ENCODE results near the gene CDKAL1.

The CDKAL1 gene

DNA sequence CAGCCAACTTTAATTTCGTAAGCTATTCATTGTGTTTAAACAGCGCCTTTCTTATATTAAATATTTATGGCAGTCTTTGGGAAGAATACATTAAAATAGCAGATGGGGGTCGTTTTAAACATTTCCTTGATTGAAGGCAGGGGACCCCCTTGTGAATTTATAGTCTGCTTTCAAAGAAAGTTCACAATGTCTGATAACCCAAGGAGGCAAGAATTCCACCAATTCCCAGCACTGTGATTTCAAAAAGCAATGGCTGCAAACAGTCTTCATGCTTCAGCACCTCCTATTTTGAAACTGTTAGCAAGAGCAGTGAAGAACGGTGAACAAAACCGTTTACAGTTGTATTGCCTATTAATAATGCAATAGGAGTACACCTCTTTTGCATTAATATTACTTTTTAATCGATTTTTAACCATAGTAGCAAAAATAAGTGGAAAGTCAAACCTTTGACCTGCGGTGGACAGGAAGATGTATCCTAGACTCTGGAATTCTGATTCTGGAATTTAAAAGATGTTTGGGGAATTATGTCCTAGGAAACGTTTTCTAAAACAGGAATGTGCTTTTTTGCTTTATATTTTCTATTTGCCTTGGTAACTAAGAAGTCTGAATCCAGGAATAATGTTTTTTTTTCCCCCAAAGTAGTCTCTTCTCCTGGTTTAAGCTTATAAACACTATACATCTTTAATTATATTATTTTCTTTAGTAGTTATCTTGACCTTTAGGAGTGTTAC lies 393.0 kb downstream of the CDKAL1 start:
- DNase-seq (ENCODE audit: low spot score) = no peak

GRCh38 chr6:20929283-20929682 lies 395.0 kb downstream of the CDKAL1 start:
- DNase-seq (ENCODE audit: low spot score) = no peak

GRCh38 chr6:20931093-20931492 lies 396.8 kb downstream of the CDKAL1 start:
- no peak for DNase-seq (ENCODE audit: low spot score)

DNA sequence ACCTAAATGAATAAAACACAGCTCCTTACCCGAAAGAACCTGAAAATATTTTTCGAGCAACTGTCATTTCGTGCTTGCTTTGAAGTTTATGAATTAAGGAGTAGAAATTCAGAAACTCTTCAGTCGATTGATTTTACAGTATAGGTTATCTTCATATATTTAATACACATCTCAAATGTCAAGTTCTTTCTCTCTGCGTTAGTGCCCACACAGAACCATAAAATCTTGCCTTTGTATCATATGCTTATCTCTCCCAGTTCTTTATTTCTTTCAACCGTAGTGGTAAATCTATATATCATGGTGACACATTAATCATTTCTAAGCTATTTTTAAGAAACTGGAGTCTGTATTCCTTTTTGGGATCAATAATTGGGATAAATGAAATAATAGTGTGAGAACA lies 397.5 kb downstream of the CDKAL1 start:
- DNase-seq (ENCODE audit: low spot score) = no peak

GRCh38 chr6:20932284-20932683 lies 398.0 kb downstream of the CDKAL1 start:
- DNase-seq (ENCODE audit: low spot score) = no peak

DNA sequence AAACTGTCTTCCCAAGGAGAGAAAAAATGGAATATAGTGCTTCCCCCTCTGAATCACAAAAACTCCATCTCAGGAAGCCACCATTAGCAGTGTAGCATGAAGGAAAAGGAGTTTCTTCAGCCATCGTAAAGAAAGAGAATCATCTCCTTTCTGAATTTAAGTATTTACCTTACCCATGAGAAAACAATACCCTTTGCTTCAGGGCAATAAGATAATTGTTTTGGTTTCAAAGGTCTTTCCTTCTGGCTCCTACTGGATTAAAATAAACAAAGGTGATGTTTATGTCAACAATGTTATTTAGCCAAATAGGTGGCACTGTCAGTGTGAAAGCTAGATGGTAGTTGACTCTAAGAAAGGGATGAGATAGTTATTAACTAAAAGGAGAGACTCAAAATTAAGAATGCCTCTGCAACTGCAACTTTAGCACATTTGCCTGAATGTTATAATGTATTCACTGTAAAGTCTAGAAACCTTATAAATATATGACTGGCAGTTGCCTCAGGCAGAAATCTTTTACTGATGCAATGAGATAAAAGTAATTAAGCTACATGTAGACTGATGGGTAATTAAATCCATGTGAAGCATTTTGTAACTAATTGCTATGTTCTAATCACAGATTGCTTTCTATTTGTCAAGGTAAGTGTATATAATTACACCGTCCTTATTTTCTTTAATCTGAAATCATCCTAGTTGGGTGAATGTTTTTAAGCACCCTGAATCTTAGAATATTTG lies 399.0 kb downstream of the CDKAL1 start:
- DNase-seq (ENCODE audit: low spot score) = no peak

DNA sequence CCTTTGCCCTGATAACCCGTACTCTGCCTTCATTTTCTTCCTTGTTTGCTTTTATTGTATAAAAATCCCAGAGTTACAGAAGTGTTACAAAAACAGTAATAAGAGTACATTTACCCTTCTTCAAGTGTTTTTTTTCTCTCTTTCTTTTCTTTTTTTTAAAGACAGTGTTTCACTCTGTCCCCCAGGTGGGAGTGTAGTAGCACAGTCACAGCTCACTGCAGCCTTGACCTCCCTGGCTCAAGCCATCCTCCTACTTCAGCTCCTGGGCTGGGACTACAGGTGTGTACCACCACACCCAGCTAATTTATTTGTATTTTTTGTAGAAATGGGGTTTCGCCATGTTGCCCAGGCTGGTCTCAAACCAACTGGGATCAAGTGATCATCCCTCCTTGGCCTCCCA lies 402.7 kb downstream of the CDKAL1 start:
- no peak for DNase-seq (ENCODE audit: low spot score)

DNA sequence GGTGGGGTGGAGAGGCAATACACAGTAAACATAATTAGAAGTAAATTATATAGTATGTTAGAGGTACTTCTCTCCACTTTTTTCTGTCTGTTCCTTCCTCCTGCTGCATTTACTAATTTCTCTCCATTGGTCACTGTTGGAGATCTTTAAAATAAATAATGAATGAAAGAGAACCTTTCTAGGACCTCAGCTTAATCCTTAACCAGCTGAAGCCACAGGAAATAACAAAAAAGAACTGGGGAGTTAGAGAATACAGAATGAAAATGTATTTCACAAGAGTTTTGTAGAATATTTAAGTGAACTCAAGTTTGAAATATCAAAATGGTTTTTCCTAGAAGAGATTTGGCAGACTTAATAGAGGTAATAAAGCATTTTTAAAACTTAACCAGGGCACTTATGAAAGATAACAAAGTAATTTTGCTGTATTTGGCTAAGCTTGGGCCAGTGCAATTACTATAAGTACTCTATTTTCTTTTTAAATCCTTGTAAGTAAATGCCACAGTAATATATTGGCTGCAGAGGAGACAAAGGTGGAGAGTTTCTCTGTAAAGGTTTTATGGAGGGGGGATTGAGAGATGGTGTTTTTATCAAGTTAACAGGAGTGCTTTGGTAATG lies 405.0 kb downstream of the CDKAL1 start:
- DNase-seq (ENCODE audit: low spot score) = no peak

DNA sequence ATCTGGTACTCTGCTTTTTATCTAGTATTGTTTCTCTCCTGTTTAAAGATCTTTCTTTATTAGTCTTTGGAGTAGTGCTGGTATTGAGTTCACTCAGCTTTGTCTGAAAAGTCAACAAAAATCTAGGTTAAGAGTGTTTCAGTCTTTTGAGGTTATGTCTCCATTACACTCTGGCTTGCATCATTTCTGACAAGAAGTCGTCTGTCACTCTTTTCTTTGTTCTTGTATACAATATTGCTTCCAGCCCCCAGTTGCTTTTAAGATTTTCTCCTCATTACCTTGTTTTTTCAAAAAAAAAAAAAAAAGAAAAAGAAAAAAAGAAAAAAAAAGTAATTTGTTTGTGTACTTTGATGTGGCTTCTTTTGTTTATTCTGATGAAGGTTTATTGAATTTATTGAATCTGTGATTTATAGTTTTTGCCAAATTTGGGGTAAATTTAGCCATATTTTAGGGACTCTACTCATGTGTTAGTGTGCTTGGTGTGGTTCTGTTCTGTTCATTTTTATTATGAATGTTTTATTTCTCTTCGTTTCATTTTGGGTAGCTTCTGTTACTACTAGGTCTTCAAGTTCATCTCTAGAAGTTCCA lies 408.9 kb downstream of the CDKAL1 start:
- no peak for DNase-seq (ENCODE audit: low spot score)

GRCh38 chr6:20943922-20944321 lies 409.7 kb downstream of the CDKAL1 start:
- DNase-seq (ENCODE audit: low spot score) = no peak

DNA sequence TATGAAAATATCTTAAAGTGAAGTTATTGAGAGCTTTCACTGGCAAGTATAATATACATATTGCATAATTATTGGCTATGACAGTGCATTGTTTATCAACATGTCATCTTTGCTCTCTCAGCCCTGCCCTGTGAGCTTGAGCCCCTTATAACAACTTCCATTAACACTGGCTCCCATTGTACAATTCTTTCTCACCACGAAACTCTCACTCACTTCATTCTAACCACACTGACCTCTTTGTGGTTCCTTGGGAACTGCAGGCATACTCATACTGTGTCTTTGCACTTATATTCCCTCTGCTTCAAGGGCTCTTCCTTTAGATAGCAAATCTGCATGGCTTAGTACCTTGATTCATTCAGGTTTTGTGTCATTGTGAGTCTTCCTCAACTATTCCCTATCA lies 411.8 kb downstream of the CDKAL1 start:
- peak; percentile 58 for DNase-seq (ENCODE audit: low spot score)

GRCh38 chr6:20946890-20947289 lies 412.6 kb downstream of the CDKAL1 start:
- DNase-seq (ENCODE audit: low spot score) = no peak

GRCh38 chr6:20947977-20948376 lies 413.7 kb downstream of the CDKAL1 start:
- DNase-seq (ENCODE audit: low spot score) = no peak

DNA sequence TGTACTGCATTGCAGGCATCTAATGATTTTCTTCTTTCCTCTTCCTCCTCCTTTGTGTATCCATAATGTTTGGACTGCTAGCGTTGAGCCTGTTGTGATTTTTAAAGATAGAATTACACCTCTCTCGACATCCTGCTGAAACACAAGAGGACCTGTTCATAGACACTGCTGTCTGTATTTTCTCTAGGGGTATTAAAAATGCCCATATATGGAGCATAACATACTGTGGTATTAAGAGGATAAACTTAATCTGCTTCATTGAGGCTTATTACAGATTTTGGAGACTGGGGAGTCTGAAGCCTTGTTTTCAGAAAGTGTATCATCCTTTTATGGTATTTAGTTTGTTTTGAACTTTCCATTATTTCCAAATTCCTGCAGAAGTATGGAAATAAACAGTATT lies 414.3 kb downstream of the CDKAL1 start:
- no peak for DNase-seq (ENCODE audit: low spot score)

DNA sequence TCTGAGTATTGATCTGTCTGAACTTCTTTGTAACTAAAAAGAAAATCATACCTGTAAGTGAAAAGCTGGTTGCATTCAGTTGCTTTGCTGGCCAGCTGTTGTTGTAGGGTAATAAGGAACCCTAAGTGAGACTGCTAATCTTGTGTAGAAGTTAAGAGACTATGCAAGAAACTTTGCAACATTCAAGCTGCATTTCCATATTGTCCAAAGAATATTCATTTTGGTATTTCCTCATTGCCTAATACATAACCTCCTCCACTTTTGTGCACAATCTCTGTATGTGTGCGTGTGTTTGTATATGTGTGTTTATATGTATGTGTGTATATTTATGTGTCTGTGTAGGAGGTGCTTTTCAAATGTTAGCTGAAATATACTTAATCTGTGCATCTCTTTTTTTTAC lies 414.9 kb downstream of the CDKAL1 start:
- no peak for DNase-seq (ENCODE audit: low spot score)

GRCh38 chr6:20952699-20953474 lies 418.6 kb downstream of the CDKAL1 start:
- no peak for DNase-seq (ENCODE audit: low spot score)

- DNase-seq (ENCODE audit: low spot score) = no peak
Observed at GRCh38 chr6:20954315-20954714, 420.1 kb downstream of the CDKAL1 start.

DNA sequence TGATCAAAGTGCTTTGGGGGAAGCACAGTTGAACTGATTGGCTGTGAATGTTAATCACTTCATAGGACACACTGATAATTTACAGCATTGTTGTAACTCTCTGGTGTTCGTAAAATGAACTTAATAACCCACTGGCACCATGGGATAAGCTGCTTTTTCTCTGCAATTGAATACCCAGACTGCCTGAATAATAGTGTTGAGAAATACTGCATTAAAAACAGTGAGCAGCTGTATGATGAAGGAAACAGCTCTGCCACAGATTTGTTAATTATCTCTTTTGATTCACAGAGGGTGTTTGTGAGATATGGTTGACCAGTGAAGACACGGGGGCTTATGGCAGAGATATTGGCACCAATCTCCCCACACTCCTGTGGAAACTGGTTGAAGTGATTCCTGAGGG lies 420.9 kb downstream of the CDKAL1 start:
- no peak for DNase-seq (ENCODE audit: low spot score)

GRCh38 chr6:20955751-20956150 lies 421.5 kb downstream of the CDKAL1 start:
- DNase-seq (ENCODE audit: low spot score) = no peak

DNA sequence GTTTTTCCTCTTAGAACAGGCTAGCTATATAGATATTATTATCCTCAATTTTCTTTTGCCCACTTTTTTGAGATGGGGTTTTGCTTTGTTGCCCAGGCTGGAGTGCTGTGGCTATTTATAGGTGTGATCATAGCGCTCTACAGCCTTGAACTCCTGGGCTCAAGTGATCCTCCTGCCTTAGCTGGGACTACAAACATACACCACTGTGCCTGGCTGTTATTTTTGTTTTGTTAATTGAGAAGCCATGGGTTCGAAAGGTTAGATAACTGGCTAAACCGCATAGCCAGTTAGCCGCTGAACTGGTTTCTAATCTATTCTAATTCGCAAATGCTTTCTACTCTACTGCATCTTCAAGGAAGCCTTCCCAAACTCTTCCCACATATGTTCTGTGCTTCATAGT lies 425.8 kb downstream of the CDKAL1 start:
- DNase-seq (ENCODE audit: low spot score) = no peak

- DNase-seq (ENCODE audit: low spot score) = no peak
Observed at GRCh38 chr6:20965276-20965675, 431.0 kb downstream of the CDKAL1 start.

DNA sequence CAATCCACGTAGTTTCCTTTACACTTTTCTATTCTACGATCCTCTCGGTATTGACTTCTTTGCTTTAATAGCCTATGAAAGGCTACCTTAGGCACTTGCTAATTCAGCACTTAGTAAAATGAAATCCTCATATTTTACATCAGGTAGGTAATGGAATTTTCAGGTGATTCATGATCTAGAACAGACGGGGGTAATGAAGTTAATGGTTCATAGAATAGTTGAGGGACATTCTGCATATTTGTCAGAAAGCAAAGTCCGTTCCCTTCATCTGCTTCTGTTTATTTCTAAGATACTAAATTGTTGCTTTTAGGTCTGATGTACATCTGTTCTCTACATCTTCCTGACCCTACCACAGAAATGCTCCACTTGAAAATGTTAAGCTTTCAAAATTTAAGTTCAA lies 431.7 kb downstream of the CDKAL1 start:
- no peak for DNase-seq (ENCODE audit: low spot score)

Data from activated CD4-positive, alpha-beta T cell treated with anti-CD3 and anti-CD28 coated beads, Interleukin-2, Interleukin-4, amounts not matched to agents 100 ng/mL and 50 ng/mL, durations not matched to agents 16 hours and 8 hours (primary cell).